ENCODE results near the gene MAP3K6.

Gene MAP3K6

DNA sequence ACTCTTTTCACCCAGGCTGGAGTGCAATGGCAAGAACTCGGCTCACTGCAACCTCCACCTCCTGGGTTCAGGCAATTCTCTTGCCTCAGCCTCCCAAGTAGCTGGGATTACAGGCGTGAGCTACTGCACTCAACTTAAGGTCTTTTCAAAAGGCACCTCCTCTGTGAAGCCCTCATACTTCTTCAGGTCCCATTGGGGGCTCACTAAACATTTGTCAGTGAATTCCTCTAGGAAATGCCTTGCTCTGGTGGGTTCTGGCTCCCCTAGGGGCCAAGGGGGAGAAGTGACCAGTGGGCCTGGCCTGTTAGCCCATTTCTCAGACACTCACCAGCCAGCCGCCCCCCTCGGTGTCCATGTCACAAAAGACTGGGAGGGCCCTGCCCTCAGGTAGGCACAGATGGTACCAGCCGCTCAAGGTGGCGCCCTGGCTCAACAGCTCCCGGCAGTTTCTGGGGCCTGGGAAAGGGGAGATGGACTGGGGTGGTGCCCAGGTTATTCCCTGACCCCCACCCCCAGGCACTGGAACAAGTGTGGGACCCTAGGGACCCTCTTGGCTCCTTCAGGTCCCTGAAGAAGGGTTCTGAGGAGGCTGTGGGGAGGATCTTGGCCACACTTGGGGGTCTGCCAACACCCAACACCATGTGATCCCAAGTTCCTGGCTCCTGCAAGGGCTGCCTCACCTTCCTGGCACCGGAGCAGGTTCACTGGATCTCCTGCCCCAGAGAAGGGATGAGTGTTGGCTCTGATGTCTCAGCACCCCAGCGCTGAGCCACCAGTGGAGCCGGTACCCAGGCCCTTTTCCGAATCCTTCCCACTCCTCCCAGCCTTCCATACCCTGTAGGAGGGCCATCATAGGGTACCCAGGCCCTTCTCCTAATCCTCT is 6.3 kb upstream of the MAP3K6 start:
- no peak for DNase-seq

DNA sequence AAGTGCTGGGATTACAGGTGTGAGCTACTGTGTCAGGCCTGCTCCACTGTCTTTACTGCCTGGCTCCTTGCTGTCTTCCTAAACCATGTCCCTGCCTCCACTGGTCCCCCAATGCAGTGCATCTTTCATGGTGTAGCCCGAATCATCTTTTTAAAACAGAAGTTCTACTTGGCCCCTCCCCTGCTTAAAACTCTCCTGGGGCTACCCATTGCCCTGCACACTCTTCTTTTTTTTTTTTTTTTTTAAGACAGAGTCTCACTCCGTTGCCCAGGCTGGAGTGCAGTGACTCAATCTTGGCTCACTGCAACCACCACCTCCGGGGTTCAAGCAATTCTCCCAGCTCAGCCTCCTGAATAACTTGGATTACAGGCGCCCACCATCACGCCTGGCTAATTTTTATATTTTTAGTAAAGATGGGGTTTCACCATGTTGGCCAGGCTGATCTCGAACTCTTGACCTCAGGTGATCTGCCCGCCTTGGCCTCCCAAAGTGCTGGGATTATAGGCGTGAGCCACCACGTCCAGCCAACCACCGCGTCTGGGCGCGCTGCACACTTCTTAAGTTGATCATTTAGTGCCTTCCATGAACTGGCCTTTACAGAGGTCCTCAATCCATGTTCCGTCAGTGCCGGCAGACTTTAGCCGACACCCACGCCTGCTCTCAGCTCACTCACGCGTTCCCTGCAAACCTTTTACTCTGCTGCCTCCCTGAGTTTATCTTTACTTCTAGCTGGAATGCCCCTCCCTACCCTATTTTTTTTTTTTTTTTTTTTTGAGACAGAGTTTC is 5.5 kb upstream of the MAP3K6 start:
- DNase-seq = no peak

GRCh38 chr1:27368869-27369582 is 2.3 kb upstream of the MAP3K6 start:
- no peak for DNase-seq

- DNase-seq = no peak
These were observed 444 bp upstream of the MAP3K6 start for GRCh38 chr1:27367160-27367650.

DNA sequence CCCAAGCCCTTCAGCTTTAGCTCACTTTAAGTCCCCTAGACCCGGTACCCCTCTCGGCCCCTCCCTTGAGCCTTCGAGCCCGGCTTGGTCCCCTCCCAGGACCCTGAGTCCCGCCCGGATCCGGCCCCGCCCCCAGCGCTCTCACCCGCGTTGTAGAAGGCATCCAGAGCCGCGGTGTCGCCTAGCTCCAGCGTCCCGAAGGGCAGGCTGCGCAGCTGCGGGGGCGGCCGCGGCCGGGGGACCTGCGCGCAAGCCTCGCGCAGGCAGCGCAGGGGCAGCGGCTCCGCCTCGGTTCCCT is 699 bp downstream of the MAP3K6 start:
- peak; percentile 60 to 65 for DNase-seq

DNA sequence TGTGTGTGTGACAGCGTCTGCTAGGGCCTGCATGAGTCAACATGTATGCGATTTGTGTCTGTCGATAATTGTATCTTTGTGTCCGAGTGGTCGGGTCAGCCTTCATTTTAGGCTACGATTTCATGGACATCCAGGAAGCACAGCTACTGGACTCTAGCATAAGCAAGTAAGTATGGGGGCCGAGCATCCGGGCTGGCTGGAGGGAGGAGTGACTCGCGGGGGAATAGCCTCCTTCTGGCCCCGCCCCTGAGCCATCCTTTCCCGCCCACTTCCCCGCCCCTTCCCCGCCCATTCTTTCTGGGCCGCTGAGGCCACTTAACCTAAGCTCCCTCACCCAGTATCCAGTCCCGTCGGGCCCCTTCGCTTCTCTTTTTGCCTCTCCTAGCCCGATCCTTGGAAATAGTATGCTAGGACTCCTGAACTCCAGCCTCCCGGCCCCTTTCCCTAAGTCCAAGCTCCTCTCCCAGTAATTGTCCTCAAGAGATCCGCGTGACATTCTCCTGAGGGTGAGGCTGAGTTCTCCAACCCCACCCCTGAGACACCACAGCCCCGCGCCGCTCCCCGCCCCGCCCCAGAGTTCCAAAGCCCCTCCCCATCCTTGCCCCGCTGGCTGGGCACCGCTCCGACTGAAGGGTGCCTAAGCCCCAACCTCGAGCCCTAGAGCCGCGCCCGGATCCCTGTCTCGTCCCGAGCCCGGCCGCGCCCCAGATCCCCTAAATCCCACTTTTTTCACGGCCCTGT is 1.2 kb downstream of the MAP3K6 start:
- peak; percentile 66 to 69 for DNase-seq

DNA sequence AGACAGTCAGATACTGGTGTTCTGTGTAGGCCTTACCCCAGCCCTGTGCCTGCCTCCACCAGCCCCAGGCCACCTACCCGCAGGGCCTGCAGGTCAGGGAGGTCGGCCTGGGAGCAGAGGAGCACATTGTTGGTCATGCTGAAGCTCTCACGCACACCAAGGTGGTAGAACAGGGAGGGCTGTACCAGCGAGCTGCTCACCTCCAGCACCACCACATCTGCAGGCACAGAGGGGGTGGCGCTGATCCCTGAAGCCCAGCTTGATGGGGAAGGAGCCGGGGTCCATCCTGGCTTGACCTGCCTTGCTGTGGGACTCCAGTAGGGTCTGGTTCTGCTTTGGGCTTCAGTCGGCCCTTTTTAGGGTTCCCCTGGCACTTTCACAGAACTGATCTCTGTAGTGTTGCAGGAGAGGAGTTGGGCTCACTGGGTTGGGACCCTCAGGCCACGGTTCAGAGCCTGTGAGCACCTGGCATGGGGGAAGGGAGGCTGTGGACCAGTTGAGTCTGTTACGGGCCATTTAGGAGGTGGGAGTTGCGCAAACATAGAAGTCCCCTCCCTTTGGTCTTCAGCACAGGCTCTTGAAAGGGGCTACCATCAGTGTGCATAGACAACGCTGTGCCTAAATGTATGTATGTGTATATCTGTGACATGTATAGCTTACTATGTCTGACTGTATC is 1.9 kb downstream of the MAP3K6 start:
- no peak for DNase-seq

DNA sequence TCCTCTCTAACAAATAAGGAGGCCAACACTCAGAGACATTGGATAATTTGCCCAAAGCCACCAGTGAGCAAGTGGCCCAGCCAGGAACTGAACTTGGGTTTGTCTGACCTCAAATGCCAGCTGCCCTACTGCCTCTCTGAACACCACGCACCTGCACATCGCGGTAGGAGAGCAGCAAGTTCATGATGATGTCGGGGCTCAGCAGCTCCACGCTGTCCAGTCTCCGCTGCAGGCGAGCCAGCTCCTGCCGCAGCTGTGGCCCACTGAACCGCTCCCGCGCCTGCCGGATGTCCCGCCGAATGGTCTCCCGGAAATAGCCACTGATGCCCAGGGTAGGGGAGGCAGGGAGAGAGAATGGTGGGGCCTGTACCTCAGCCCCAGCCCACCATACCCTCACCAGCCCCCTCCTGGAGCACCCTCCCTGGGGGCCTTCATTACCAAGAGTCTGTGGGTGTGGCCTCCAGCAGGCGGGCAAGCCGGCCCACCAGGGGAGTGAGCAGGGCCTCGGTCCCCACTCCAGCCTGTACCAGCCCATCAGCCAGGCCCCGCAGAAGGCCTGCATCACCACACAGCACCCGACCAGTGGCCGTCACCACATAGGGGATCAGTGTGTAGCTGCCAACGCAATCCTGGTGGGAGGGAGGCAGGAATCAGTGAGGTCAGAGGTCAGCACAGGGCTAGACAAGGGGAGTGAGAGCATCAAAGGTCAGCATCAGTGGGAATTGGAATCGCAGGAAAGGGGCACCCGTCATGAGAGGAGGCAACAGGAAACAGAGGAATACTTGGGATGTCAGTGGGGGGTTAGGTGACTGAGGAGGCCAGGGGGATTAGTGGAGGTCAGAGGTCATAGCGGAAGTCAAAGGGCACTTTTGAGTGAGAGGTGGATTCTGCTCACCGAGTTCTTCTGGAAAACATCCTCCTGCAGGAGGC is 2.7 kb downstream of the MAP3K6 start:
- no peak for DNase-seq

DNA sequence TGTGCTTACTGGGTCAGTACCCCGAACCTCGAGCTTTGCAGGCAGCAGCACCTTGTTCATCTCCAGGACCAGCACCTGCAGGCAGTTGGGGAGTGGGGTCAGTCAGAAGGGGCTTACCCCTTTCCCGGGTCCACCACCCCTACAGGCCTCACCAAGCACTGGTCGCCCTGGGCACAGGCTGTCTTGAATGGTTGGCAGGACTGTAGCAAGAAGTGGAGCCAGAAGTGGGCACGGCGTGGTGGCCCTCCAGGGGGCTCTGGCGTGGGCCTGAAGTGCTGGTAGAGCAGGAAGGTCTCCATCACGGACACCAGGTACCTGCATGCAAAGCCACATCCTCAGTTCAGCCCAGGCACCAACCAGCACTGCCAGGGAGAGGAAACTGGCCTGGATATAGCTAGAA is 5.2 kb downstream of the MAP3K6 start:
- no peak for DNase-seq

GRCh38 chr1:27361044-27361402 is 5.7 kb downstream of the MAP3K6 start:
- no peak for DNase-seq

- no peak for DNase-seq
These were observed 6.4 kb downstream of the MAP3K6 start for GRCh38 chr1:27360159-27361043.

DNA sequence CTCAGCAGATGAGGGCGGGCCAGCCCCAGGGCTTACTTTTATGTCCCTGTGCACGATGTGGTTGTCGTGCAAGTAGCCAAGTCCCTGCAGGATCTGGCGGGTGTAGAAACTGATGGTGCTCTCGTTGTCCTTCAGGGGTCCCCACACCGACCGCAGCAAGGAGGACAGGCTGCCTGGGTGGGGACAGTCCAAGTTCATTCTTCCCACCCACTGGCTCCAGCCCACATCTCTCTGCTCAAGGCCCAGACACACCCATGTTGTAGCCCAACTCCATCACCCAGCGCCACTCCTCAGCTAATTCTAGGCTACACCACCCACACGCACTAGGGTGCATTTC is 7.0 kb downstream of the MAP3K6 start:
- DNase-seq = no peak

- no peak for DNase-seq
These were observed 7.8 kb downstream of the MAP3K6 start for GRCh38 chr1:27358928-27359313.

- no peak for DNase-seq
These were observed 8.5 kb downstream of the MAP3K6 start for GRCh38 chr1:27358038-27358927.

DNA sequence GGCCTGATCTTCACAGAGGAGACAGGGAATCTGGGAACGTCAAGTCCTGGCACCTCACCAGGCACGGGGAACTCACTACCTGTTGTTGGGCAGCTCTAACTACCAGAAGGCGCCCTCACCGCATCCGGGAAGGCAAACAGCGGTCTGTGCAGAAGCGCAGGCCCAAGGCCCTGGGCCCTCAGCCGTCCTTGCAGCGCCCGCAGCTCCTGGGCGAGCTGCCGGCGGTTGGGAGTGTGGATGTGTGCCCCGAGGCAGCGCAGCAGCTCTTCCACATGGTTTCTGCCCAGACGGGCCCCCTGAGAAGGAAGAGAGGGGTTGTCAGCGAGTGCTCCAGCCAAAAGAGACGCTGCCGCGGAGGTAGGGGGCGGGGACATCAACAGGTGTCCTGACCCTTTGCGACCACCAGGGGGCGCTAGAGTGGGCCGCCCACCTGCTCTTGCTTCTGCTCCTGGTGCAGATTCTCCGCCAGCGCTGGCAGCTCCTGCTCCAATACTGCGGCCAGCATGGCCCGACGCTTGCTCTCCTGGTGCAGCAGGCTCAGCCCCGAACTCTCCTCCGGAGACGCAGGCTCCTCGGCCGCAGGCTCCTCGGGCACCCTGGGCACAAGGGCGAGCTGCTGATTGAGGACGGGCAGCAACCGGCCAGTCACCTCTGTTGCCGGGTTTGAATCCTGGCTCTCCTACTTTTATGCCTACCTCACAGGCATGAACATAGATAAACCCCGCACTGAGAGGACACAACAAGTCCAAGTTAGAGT is 9.3 kb downstream of the MAP3K6 start:
- DNase-seq = peak; percentile 27 to 59

DNA sequence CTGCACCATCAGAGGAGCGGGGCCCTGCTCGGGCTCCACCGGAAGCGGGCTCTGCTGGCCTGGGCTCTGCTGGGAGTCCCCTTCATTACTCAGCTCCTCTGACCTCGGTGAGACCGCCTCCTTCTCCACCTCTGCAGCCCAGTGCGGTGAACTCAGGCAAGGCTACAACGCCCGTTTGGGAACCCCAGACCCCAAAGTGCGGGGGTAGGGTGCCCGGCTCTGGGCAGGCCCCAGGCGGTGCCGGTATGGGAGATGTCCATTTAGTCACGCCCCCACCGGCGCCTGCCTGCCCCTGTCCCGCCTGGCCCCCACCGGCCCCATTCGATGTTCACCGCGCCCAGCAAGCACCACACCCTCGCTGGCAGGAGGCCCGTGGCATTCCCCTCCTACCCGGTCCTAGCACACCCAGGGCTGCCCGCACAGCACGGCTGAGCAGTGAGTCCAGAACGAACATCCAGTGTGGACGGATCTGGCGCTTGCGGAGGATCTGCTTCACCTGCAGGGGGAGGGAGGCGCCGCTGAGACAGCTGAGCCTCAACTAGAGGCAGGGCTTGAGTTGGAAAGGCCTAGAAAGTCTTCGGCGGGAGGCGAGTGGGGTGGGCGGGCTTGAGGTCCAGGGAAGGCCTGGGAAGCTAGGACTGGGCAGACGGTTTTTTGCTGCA is 10.0 kb downstream of the MAP3K6 start:
- no peak for DNase-seq

DNA sequence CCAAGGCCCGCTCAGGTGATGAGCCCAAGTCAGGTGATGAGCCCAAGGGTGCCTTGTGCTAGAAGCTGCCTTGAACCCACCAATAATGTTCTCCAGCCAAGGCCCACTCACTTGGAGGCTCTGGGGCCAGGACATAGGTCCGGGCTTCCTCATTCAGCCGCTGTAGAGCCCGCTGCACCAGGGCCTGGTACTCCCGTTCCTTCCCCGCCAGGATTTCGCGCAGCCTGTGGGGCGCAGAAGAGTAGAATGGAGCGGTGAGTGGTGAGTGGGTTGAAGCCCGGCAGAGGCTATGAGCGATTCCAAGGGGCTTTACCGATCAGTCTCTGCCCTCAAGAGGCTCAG is 10.5 kb downstream of the MAP3K6 start:
- DNase-seq = no peak

DNA sequence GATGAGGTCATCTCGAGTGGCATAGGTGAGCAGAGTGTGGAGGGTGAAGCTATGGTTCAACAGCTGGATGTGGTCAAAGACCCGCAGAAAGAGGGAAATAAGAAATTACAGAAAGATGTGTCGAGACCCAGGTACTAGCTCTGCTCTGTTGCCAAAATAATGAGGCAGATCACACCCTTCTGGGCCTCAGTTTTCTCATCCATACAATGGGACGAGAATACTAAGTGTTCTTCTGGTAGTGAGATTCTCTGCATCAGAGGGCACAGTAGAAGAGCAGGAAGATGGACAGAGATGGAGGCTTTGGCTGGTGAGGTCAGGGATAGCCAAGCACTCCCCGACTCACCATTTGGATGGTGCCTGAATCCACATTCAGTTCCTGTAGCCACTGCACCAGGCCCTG is 11.1 kb downstream of the MAP3K6 start:
- DNase-seq = no peak
